Astrocyte (in vitro differentiated cells and primary cell): ENCODE results near the gene SNX24.

ENCODE experiments used
- CTCF ChIP-seq: IDR thresholded peaks from 2 replicates; pipeline ENCODE4 v1.5.1; 2011; ENCODE audit warnings: low read depth, mild to moderate bottlenecking, inconsistent platforms, low read length, moderate library complexity; ENCODE audit not compliant: insufficient read depth
- EZH2 ChIP-seq: IDR thresholded peaks from 2 replicates; pipeline ENCODE4 v1.6.1; 2012; ENCODE audit warnings: mild to moderate bottlenecking, low read length, inconsistent platforms; ENCODE audit not compliant: insufficient read depth

DNA sequence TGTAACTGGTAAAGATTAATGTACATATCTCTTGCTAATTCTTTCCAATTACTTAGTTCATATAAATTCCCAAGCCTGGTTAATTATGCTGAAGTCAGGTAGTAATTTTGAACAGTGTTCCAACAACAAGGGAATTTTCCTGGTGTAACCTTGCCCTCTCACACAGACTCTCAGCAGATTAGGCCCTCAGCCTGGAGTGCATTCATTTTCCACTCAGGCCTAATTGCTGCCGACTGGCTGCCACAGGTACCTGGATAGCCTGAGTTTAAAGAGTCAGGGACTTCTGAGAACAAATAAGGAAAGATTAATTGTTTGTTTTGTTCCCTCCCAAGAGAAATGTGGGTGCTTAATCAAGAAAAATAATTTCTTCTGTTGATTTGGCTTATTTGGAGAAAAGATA is 119.7 kb downstream of the SNX24 start:
- no peak for TF ChIP-seq CTCF
- no peak for TF ChIP-seq EZH2
